HepG2 (cell line): ENCODE data around the gene PARN. TPM values are rescaled to one million over a fixed set of nuclear protein-coding genes. Genes with fewer than 3 reads are reported as not detected.

Experiments
- ATAC-seq: fragments of 200-7000 bp; cut with Tn5 transposase; 3 replicates; pipeline ENCODE4 v1.9.1; 2020; ENCODE audit warnings: mild to moderate bottlenecking, moderate library complexity
- Bru-seq: library from RNA; stranded (reverse); fragments of 400-500 nt; gene quantifications from one replicate; lab custom pipeline; 2021; lab: Mats Ljungman, UMichigan
- BruChase-seq, 2 experiments: library from RNA; stranded (reverse); fragments of 400-500 nt; gene quantifications; one replicate each; lab custom pipeline; 2021; lab: Mats Ljungman, UMichigan
- BruUV-seq: library from RNA; stranded (reverse); fragments of 400-500 nt; replicated peaks from 2 replicates; lab custom pipeline; 2021; lab: Mats Ljungman, UMichigan
- CTCF ChIA-PET: fragments of 300-600 bp; formaldehyde crosslinking; extraction: SDS; loops from one replicate; lab custom pipeline; 2021; ENCODE audit warnings: low total read pairs, inconsistent platforms, low intra/inter-chr PET ratio; lab: Yijun Ruan, JAX
- POLR2A ChIA-PET: fragments of 350-600 bp; sonication (Branson Sonifier 250); formaldehyde crosslinking; loops from one replicate; lab custom pipeline; 2020; ENCODE audit warnings: antibody characterized with exemption, inconsistent platforms; lab: Yijun Ruan, JAX
- DNase-seq: peaks from one replicate; pipeline ENCODE4 v3.0.0-alpha.2; 2015; ENCODE audit warnings: low spot score
- FAIRE-seq: peaks from 3 replicates; lab custom pipeline; 2011; peaks lifted over from hg19 to GRCh38; lab: Jason Lieb, UNC
- H2AFZ ChIP-seq: one replicate; pipeline ENCODE4 v1.6.1; 2011; ENCODE audit warnings: low read length, inconsistent platforms
- H3K27ac ChIP-seq: fragments of 300-600 bp; 3 replicates; pipeline ENCODE4 v1.8.0; 2011; ENCODE audit warnings: mixed run types, mild to moderate bottlenecking, mixed read lengths, low read length, inconsistent platforms; ENCODE audit not compliant: insufficient read depth; ENCODE audit errors: extremely low read length
- H3K27me3 ChIP-seq, 2 experiments: fragments of 200-600 bp in 1 of 2; 2 replicates in 1 of 2; 3 replicates in 1 of 2; pipeline versions ENCODE4 v1.6.0 to v1.8.0; 2011; ENCODE audit warnings: low read length in 2 of 2, mild to moderate bottlenecking in 2 of 2, moderate library complexity in 2 of 2, inconsistent platforms in 1 of 2; ENCODE audit not compliant: insufficient read depth in 2 of 2, control insufficient read depth in 1 of 2
- H3K36me3 ChIP-seq, 2 experiments: fragments of 200-600 bp in 1 of 2; replicated peaks in 1 of 2; 2 replicates in 1 of 2; 3 replicates in 1 of 2; pipeline versions ENCODE4 v1.5.1 to v1.8.0; 2011; ENCODE audit warnings: low read length in 2 of 2, inconsistent platforms in 1 of 2; ENCODE audit not compliant: insufficient read depth in 2 of 2, control insufficient read depth in 1 of 2
- H3K4me1 ChIP-seq: 2 replicates; pipeline ENCODE4 v1.5.1; 2012; ENCODE audit warnings: low read length, inconsistent platforms; ENCODE audit not compliant: insufficient read depth
- H3K4me2 ChIP-seq: 2 replicates; pipeline ENCODE4 v1.6.0; 2011; ENCODE audit warnings: low read depth, low read length, inconsistent platforms
- H3K4me3 ChIP-seq, 3 experiments: fragments of 200-600 bp in 1 of 3; sonication (generic), shearing (Covaris generic) in 1 of 3; replicated peaks in 1 of 3; 2 replicates each; pipeline ENCODE4 v1.5.1; 2011 to 2016; ENCODE audit warnings: low read length in 3 of 3, inconsistent platforms in 2 of 3, low read depth in 2 of 3, mild to moderate bottlenecking in 2 of 3, control low read depth in 1 of 3, mixed read lengths in 1 of 3; ENCODE audit not compliant: insufficient read depth in 1 of 3
- H3K79me2 ChIP-seq: one replicate; pipeline ENCODE4 v1.6.1; 2011; ENCODE audit warnings: low read length, inconsistent platforms; ENCODE audit not compliant: insufficient read depth
- H3K9ac ChIP-seq: 2 replicates; pipeline ENCODE4 v1.6.0; 2011; ENCODE audit warnings: mild to moderate bottlenecking, low read depth, low read length, inconsistent platforms; ENCODE audit not compliant: insufficient read depth
- H3K9me3 ChIP-seq: 2 replicates; pipeline ENCODE4 v1.5.1; 2012; ENCODE audit warnings: mild to moderate bottlenecking, low read length
- H4K20me1 ChIP-seq: 2 replicates; pipeline ENCODE4 v1.6.0; 2011; ENCODE audit warnings: inconsistent platforms, mild to moderate bottlenecking, low read length, moderate library complexity; ENCODE audit not compliant: insufficient read depth
- ETS1 ChIP-seq: sonication (generic); formaldehyde crosslinking; IDR thresholded peaks from 2 replicates; pipeline ENCODE4 v1.4.0; 2020; ENCODE audit warnings: missing genetic modification reagents
- GATA4 ChIP-seq: sonication (generic); IDR thresholded peaks from 2 replicates; pipeline ENCODE4 v1.6.1; 2016; ENCODE audit warnings: antibody characterized with exemption, low read depth, borderline replicate concordance
- GRHL1 ChIP-seq: sonication (generic); formaldehyde crosslinking; conservative IDR thresholded peaks from 2 replicates; pipeline ENCODE4 v1.8.0; 2022; ENCODE audit warnings: missing genetic modification reagents
- HIVEP1 ChIP-seq: sonication (generic); formaldehyde crosslinking; IDR thresholded peaks from 2 replicates; pipeline ENCODE4 v1.4.0; 2020; ENCODE audit warnings: mild to moderate bottlenecking, missing genetic modification reagents
- MATR3 ChIP-seq: sonication (generic); formaldehyde crosslinking; IDR thresholded peaks from 2 replicates; pipeline ENCODE4 v1.4.0; 2020; ENCODE audit warnings: missing genetic modification reagents
- PLSCR1 ChIP-seq: sonication (generic); formaldehyde crosslinking; IDR thresholded peaks from 2 replicates; pipeline ENCODE4 v1.5.0; 2020; ENCODE audit warnings: missing genetic modification reagents, mild to moderate bottlenecking, borderline replicate concordance
- TCF7 ChIP-seq: sonication (generic); IDR thresholded peaks from 2 replicates; pipeline ENCODE4 v1.6.1; 2016; ENCODE audit warnings: antibody characterized with exemption, low read depth
- THAP11 ChIP-seq: IDR thresholded peaks from 2 replicates; pipeline ENCODE4 v1.6.1; 2016; ENCODE audit warnings: missing biosample characterization, missing genetic modification reagents
- ZFP36 ChIP-seq: fragments of 150-350 bp; IDR thresholded peaks from 2 replicates; pipeline ENCODE4 v1.6.1; 2018; ENCODE audit warnings: borderline replicate concordance, low read length, low read depth; ENCODE audit not compliant: partially characterized antibody
- ZMYM2 ChIP-seq: sonication (generic); formaldehyde crosslinking; IDR thresholded peaks from 2 replicates; pipeline ENCODE4 v1.8.0; 2022; ENCODE audit warnings: mild to moderate bottlenecking, missing genetic modification reagents
- ZNF205 ChIP-seq: IDR thresholded peaks from 2 replicates; pipeline ENCODE4 v1.6.1; 2018; ENCODE audit warnings: missing biosample characterization, missing genetic modification reagents
- ZNF530 ChIP-seq: sonication (generic); formaldehyde crosslinking; IDR thresholded peaks from 2 replicates; pipeline ENCODE4 v1.5.0; 2020; ENCODE audit warnings: low read depth, mild to moderate bottlenecking, missing genetic modification reagents
- ZNF607 ChIP-seq: sonication (generic); formaldehyde crosslinking; IDR thresholded peaks from 2 replicates; pipeline ENCODE4 v1.5.1; 2020; ENCODE audit warnings: missing genetic modification reagents, mild to moderate bottlenecking, borderline replicate concordance
- ZNF737 ChIP-seq: sonication (generic); formaldehyde crosslinking; IDR thresholded peaks from 2 replicates; pipeline ENCODE4 v1.5.0; 2020; ENCODE audit warnings: missing genetic modification reagents, mild to moderate bottlenecking, borderline replicate concordance
- WGBS: methylation state at CpG from one replicate; pipeline ENCODE4 v1.1.6; 2017; ENCODE audit warnings: low lambda C conversion rate; 5-methylcytosine and 5-hydroxymethylcytosine counted together
- in situ Hi-C: cut with HindIII; loops from 2 replicates; pipeline ENCODE4 v1.10.0; 2017; ENCODE audit warnings: low pct_unique_long_range_greater_than_20kb; ENCODE audit not compliant: extremely low pct_ligation_motif_present
- intact Hi-C: fragments of 100-400 bp; cut with micrococcal nuclease; formaldehyde crosslinking; loops from one replicate; pipeline ENCODE4 v1.10.0; 2022; ENCODE audit not compliant: unreplicated experiment
- long read RNA-seq, 2 experiments: library from RNA in 1 of 2; library from polyadenylated mRNA in 1 of 2; stranded (forward) in 1 of 2; unstranded in 1 of 2; transcript quantifications; one replicate each; pipeline ENCODE4 v2.0.0, GENCODE V29; 2019 to 2022
- polyA minus RNA-seq, 3 experiments: library from RNA; depleted of rRNA, polyadenylated mRNA; stranded (reverse); fragments of >200 nt; gene quantifications; 2 replicates each; pipeline ENCODE4 v1.2.3, GENCODE V29; 2011; ENCODE audit warnings: low replicate concordance in 1 of 3
- polyA plus RNA-seq, 8 experiments: library from polyadenylated mRNA; depleted of rRNA in 3 of 8; stranded (reverse) in 7 of 8; unstranded in 1 of 8; fragments of >200 nt; fragmentation: Illumina TruSeq in 4 of 8; extraction: Trizol in 4 of 8; gene quantifications; 2 replicates each; pipeline versions ENCODE4 v1.2.1 to v1.2.3, GENCODE V29; 2011 to 2016; ENCODE audit warnings: low read depth in 4 of 8, missing spikeins in 1 of 8, mixed read lengths in 1 of 8; ENCODE audit not compliant: insufficient read depth in 1 of 8
- total RNA-seq, 5 experiments: library from RNA; depleted of rRNA; stranded (reverse); fragments of >200 nt; fragmentation: Illumina TruSeq; extraction: Trizol; gene quantifications; 2 replicates each; pipeline ENCODE4 v1.2.3, GENCODE V29; 2016; ENCODE audit warnings: low read depth in 1 of 5

The PARN gene
- 47.6 and 54.8 TPM in 2 replicates for total RNA-seq (2016; rRNA removed; fragmentation: Illumina TruSeq; extraction: Trizol)
- total RNA-seq (2016; cell fraction: cytosol; rRNA removed; fragmentation: Illumina TruSeq; extraction: Trizol; ENCODE audit: low read depth) = 25.3 and 26.1 TPM in 2 replicates
- total RNA-seq (2016; cell fraction: insoluble cytoplasmic fraction; rRNA removed; fragmentation: Illumina TruSeq; extraction: Trizol) = 46.1 and 54.7 TPM in 2 replicates
- total RNA-seq (2016; cell fraction: membrane; rRNA removed; fragmentation: Illumina TruSeq; extraction: Trizol) = 22.1 and 23.9 TPM in 2 replicates
- 57.0 and 57.3 TPM in 2 replicates for total RNA-seq (2016; cell fraction: nucleus; rRNA removed; fragmentation: Illumina TruSeq; extraction: Trizol)
- 11.7 and 13.3 TPM in 2 replicates for polyA plus RNA-seq (2011; rRNA removed)
- polyA plus RNA-seq (2011; cell fraction: cytosol; rRNA removed) = 7.3 and 10.1 TPM in 2 replicates
- polyA plus RNA-seq (2011; cell fraction: nucleus; rRNA removed) = 21.8 and 27.8 TPM in 2 replicates
- 25.7 and 33.7 TPM in 2 replicates for polyA plus RNA-seq (2012)
- 4.9 and 5.1 TPM in 2 replicates for polyA plus RNA-seq (2016; cell fraction: cytosol; fragmentation: Illumina TruSeq; extraction: Trizol; ENCODE audit: low read depth)
- 52.1 and 52.5 TPM in 2 replicates for polyA plus RNA-seq (2016; cell fraction: insoluble cytoplasmic fraction; fragmentation: Illumina TruSeq; extraction: Trizol; ENCODE audit: low read depth)
- polyA plus RNA-seq (2016; cell fraction: membrane; fragmentation: Illumina TruSeq; extraction: Trizol; ENCODE audit: low read depth) = 10.4 and 12.2 TPM in 2 replicates
- 43.6 and 48.8 TPM in 2 replicates for polyA plus RNA-seq (2016; cell fraction: nucleus; fragmentation: Illumina TruSeq; extraction: Trizol; ENCODE audit: insufficient read depth, low read depth)
- 17.2 and 35.9 TPM in 2 replicates for polyA minus RNA-seq (2011; rRNA and poly(A)+ RNA removed; ENCODE audit: low replicate concordance)
- 18.8 and 27.2 TPM in 2 replicates for polyA minus RNA-seq (2011; cell fraction: cytosol; rRNA and poly(A)+ RNA removed)
- polyA minus RNA-seq (2011; cell fraction: nucleus; rRNA and poly(A)+ RNA removed) = 66.4 and 70.1 TPM in 2 replicates
- percentile 82 among the genes with signal in this experiment for Bru-seq, nascent RNA
- percentile 69 among the genes with signal in this experiment for BruChase-seq, experiment 1, labeled RNA remaining after a 6-hour chase
- percentile 71 among the genes with signal in this experiment for BruChase-seq, experiment 2, labeled RNA remaining after a 2-hour chase
- long read RNA-seq, experiment 1, transcript PARN-203 (24 exons, 3,078 nt) = major isoform, 20 of 52 reads
- long read RNA-seq, experiment 1, partial matches to known transcripts = 9 of 52 reads
- long read RNA-seq, experiment 1, other reads (novel, unspliced or antisense) = 21 of 52 reads
- long read RNA-seq, experiment 2, partial matches to known transcripts = 37 of 96 reads
- long read RNA-seq, experiment 2, other reads (novel, unspliced or antisense) = 59 of 96 reads

GRCh38 chr16:14629919-14630619 lies at the start of gene PARN:
Gene PARN (minus strand): TSS chr16:14630260. CDS start chr16:14630125, 135 bp downstream.
- peaks cover 41% of the 10 kb centered on the region for H3K79me2 ChIP-seq
- H3K27me3 ChIP-seq = no peaks in the 10 kb centered on the region; a peak in 1 of 5 replicates
- ATAC-seq (peak; percentile 63), DNase-seq (peak; percentile 98), FAIRE-seq (peak; percentile 75)
- H3K36me3 ChIP-seq = peaks cover 8 to 32% of the 10 kb centered on the region in 2 experiments
- peak within 1 kb of the TSS; percentile 77 for H3K27ac ChIP-seq
- ChIA-PET CTCF (no interaction called here), POLR2A (interaction anchor here (0.8 to 1.5 kb wide), 12 partner anchors 9 to 710 kb away, joined by 3 to 5 read pairs (median 3); partner anchors contain the start of gene ERCC4)
- peak within 1 kb of the TSS; percentile 80 for H3K4me2 ChIP-seq
- intact Hi-C loops = loop anchor here (5.0 kb wide), 1 partner anchor 228 kb away; no protein-coding TSS in a partner anchor
- no peaks in the 10 kb centered on the region for H3K9me3 ChIP-seq
- in situ Hi-C loops = no loop called here
- peak within 1 kb of the TSS; percentile 20 for H2AFZ ChIP-seq
- peaks cover 12% of the 10 kb centered on the region for H4K20me1 ChIP-seq
- no TSS peak for BruUV-seq
- peak within 1 kb of the TSS; percentile 85 to 99 (median 94) for H3K4me3 ChIP-seq
- H3K9ac ChIP-seq = peak within 1 kb of the TSS; percentile 95
- WGBS = 3% methylated on average over 33 of the region's 51 CpGs
- peaks cover 56% of the 10 kb centered on the region for H3K4me1 ChIP-seq
- no peak for TF ChIP-seq ZFP36
- peak; percentile 13; the same call in 1 of the 2 replicates for TF ChIP-seq ZMYM2 (CRISPR knock-in tag)
- TF ChIP-seq GATA4 = peak; percentile 84
- peak; percentile 82; the same call in 1 of the 2 replicates for TF ChIP-seq ZNF737 (CRISPR knock-in tag)
- no peak for TF ChIP-seq ZNF530
- TF ChIP-seq PLSCR1 = no peak
- peak; percentile 92 for TF ChIP-seq ZNF607 (CRISPR knock-in tag)
- TF ChIP-seq ETS1 (CRISPR knock-in tag) = peak; percentile 96
- TF ChIP-seq HIVEP1 (CRISPR knock-in tag) = peak; percentile 78
- TF ChIP-seq TCF7 = no peak
- peak; percentile 80 for TF ChIP-seq ZNF205 (CRISPR knock-in tag)
- TF ChIP-seq GRHL1 (CRISPR knock-in tag) = no peak
- no peak for TF ChIP-seq MATR3 (CRISPR knock-in tag)
- TF ChIP-seq THAP11 (CRISPR knock-in tag) = peak; percentile 90
